Left kidney (tissue), 2 donors: ENCODE data around the gene MB21D2. TPM values are rescaled to one million over a fixed set of nuclear protein-coding genes. Genes with fewer than 3 reads are reported as not detected.
"Not testable (repeated sequence)": the region's sequence is repeated elsewhere in the genome, so short reads cannot be mapped to it uniquely, and the experiment has no call there.

Source experiments
- DNase-seq: peaks from one replicate; pipeline ENCODE4 v3.0.0-alpha.2; 2013
- polyA plus RNA-seq: library from polyadenylated mRNA; unstranded; fragments of 120-200 nt; gene quantifications from one replicate; pipeline ENCODE4 v1.2.1, GENCODE V29; 2013; ENCODE audit not compliant: insufficient read length

Gene MB21D2
- polyA plus RNA-seq, 1 donor: 16.0 TPM

DNA sequence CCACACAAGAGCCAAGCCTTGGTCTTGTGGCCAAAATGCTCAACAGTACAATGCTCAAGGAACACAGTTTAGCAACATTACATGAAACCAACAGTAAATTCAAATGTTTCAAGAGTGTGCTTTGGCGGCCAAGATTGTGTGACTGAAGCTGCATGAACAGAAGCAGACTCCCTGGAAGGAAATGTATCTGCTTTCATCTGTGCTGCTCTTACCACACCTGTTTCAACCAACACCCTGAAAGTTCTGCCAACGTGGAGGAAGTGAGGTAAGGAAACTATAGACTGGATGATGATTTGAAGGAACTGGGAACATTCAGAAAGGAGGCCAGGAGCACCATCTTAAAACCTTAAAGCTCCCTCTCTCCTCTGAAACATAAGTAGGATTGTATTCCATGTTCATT lies 55.7 kb downstream of the MB21D2 start:
- no peak for DNase-seq

DNA sequence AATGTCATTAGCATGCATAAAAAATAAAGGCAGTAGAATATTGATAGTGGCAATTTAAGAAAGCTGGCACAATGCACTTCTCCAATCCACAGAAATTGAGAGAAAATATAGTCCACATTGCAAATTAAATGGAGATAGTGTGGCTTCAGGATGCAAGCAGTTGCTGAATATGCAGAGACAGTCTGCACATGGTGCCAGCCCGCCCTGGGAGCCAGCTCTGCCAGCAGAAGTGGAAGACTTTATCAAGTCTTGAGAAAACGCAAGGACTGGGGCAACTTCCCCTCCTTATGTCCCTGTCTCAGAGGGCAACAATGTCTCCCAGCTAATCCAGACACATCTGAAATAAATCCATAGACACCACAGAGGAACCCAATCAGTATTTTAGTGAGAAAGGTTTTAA lies 57.2 kb downstream of the MB21D2 start:
- no peak for DNase-seq

DNA sequence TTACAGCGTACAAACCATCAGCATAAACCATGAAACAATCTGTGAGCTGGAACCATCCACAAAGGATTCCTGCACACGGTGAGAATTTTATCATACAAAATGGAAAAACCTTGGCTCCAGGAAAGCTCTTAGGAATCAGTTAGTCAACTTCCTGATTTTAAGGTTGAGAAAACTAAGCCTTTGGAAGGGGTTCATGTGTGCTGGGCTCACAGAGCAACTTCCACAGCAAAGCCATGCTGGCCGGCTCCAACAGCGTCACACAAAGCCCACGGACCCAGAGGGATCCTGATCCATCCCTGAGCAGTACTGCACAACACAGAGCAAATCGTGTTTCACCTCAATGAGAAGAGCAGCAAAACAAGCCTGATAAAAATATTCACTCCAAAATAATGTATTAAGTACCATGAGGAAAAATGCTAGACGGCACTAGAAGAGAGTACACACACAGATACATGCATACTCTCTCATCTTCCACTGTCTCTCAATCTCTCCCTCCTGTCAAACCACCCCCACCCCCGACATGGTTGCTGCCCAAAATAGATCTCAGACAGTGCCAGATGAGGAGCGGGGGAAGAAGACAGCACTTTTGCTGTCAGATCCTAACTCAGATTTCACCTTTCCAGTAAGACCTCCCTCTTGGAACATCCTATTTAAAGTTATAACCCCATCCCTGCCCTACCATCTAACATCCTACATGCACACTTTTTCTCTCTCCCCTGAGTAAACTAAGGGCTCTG lies 58.6 kb downstream of the MB21D2 start:
- DNase-seq: no peak

DNA sequence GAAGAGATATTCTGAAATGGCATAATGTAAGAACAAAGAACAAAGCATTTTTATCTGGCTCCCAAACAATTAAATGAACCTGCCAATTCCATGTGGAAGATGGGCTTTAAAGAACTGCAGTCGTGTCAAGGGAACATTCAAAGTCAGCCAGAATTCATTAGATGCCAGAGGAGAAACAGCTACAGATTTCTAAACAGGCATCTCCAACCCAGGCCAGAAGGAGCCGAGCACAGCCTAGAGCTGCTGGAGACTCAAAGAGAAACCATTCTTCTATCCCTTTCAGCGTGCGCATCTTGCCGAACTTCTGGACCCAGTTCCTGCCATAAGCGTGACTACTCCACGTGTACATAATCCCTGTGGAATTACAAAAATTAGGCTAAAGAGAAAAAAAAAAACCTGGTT lies 60.4 kb downstream of the MB21D2 start:
- no peak for DNase-seq

DNA sequence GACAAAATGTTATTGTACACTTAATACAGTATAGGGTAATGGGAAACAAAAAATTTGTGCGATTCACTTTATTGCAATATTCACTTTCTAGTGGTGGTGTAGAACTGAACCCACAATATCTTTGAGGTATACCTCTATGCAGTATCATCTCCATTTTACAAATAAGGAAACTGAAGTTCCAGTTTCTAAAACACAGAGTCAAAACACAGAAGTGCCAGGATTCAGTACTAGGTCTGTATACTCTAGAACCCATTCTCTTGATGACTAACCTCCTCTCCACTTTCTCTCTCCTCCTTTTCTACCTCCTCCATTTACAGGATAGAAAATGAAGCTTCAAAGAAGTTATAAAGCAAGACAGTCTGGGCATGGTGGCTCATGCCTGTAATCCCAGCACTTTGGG lies 62.2 kb downstream of the MB21D2 start:
- DNase-seq: no peak

DNA sequence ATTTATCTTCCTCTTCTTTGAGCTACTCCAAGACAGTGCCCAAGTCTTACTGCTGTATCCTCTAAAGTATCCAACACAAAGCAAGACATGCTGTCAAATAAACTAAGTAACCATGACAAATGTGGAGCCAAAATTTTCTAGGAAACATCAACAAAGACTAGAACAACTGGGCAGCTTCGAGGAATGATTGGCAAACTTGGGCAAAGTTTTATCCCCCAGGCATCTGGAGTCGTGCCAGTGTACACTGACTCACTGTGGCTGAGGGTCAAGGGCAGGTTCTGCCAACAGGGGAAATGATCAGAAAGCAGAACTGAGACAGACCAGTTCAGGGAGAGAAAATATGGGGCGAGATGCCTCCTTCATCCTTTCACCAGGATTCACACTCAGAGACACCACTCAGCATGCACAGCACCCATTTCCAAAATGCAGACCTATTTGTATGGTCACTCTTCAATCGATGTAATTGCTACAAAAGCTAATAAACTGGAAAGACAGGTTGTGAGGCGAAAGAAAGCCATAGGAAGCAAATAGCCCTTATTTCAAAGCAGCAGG lies 65.8 kb downstream of the MB21D2 start:
- peak; percentile 27 for DNase-seq

DNA sequence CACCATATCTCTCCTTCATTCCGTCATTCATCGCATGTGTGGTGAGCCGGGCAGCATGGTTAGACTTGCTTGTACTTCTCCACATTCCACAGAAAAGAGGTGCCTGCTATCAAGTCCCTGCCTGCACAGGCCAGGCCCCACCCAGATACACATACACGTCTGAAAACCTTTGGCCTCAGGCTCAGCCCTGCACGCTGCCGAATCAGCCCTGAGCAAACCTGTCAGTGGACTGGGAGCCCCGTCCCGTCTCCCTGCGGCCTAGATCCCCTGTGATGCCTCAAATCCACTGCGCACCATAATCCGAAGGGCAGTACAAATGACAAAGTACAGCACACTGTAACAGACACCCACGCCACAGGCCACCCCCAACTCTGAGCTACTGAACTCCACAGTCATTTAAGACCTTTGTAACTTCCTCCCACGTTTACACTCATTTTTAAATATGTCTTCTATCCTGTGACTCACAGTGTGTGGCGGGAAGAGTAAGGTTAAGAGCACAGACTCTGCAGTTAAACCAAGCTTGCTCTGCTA lies 67.1 kb downstream of the MB21D2 start:
- DNase-seq: peak; percentile 38

DNA sequence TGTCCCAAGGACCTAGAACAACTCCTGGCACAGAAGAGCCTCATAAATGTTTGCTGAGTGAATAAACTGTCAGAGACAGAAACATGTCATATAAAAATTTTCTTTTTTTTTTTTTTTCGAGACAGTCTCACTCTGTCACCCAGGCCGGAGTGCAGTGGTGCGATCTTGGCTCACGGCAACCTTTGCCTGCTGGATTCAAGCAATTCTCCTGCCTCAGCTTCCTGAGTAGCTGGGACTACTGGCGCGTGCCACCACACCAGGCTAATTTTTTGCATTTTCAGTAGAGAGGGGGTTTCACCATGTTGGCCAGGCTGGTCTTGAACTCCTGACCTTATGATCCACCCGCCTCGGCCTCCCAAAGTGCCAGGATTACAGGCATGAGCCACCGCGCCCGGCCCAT lies 67.8 kb downstream of the MB21D2 start:
- not testable (repeated sequence) for DNase-seq

DNA sequence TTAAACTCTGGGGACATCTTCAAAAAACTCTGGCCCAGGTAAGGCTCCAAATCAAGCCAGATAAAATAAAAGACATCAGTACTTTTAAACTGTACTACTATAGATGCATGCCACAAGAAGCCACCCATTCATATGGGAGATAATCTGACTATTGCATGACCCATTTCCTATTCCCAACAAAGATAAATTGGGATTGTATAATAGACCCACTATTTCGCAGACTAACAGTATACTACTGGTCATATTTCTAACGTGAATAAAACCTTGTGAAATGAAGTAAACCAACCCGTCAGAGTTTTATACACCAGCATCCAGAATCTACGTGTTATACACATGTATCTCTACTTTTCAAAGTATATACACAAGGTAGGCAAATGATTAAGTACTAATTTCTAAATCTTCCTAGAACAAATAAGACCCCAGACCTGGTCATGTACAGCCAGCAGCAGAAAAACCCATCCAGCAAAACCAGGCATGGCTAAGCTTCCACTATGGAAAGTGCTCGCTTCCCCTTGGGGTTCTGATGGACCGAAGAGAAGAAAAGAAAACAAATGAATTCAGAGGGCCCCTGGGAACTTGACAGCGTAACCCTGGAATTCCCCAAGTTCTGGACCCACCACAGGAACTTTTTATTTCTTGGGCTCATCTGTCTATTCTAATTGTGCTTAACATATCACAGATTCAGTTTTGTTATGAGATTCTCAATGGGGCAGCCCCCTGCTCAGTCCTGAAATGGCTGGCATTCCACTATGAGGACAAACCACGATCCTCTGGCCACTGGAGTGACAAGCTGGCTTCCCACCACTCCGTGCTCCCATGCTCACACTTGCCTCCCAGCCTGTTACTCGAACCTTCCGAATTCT lies 69.1 kb downstream of the MB21D2 start:
- DNase-seq: no peak

DNA sequence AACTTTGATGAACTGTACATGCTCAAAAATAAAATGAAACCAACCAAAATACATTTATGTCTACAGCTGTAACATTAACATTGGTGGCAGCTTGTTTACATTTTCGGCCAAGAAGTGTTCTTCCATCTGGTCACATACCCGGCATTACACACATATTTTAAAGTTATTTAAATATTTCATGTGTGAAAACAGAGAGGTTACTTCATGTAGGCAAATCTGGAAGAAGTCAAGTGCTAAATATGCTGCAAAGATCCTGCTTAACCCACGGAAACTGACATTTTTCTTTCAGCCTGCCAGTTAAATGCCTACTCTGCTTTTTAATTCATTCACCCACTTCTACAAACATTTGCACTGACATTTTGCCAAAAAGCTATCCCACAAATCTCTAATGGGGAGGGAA lies 69.7 kb downstream of the MB21D2 start:
- DNase-seq: no peak

DNA sequence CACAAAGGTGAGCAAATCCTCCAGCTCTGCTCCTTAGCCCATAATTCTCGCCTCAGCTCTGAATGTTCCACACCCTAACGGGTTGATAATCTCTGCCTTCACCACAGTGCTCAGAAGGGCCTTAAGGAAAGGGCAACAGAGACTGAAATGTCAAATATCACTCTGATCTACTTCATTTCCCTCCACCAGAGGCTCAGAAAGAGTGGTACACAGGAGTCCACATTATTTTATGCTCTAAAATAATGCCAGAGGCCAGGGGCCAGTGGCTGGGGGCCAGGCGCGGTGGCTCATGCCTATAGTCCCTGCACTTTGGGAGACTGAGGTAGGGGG lies 72.2 kb downstream of the MB21D2 start:
- no peak for DNase-seq

DNA sequence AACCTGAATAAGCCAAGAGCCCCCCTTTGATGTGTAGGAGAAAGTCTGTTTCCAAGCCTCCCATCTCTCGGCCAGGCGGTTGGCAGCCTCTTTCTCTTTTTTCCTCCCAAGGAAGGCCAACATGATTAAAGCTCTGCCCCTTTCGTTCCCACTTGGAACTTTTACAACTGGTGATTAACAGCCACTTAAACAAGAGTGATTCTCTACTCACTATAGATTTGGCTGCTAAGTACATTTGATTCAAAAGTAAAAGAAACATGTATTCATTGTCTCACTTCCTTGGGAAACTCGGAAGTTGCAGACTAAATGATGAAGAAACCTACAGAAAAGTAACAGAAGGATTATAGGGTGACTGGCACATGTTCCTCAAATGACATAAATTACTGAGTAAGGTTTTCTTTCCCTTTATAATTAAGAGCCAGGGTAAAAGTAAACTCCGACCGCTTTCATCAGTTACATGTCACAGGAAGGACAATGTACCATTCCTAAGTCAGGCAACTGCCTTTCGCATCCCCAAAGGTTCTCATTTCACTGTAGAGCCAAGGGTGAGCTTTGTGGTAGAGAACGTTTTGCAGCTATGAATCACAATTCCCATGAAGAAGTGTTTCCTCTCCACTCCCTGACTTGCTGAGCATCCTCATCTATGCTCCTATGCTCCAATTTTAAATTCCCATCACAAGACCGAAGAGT lies 72.7 kb downstream of the MB21D2 start:
- no peak for DNase-seq

DNA sequence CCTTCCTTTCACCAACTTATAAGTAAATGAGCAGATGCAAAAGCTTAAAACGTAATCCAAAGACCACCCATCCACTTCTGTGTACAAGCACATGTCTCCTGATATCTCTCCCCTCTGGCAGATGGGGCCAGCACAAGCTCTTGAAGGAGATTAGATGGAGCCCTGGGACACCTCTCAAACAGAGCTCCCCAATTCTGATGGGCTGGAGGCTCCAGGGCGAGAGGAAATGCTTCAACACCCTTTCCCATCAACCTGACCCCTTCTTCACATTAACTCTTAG lies 73.2 kb downstream of the MB21D2 start:
- DNase-seq: no peak

DNA sequence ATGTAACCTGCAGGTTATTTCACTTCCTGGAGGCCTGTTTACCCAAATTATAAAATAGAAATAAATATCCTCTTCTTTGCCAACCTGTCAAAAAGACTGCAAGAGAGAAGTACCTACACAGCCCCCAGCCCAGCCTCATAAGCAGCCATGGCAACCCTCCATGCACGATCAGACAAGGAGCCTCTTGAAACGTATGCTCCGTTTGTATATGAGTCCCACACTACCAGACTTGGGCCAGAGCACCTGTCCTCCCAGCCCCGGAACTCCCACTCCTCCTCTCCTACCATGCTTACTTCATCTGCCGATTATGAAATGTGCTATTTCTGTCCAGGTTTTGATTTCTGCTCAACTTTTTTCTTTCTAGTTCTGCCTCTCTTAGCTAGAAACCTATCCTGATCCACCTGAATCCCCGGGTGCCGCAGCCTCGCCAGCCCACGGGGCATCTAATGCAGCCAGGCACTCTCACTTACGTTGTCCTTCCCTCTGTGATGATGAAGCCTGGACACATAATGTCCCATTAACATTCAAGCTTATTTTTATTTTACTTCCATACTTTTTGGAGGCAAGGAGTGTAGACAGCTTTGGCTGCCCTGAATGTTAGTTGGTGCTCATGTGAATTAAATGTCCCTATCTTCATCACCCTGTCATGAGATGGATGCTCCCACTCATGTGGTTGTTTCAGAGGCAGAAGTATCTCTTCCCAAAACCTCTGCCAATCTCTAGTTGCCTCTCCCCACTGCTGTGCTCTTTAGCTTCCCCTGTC lies 73.8 kb downstream of the MB21D2 start:
- DNase-seq: no peak

DNA sequence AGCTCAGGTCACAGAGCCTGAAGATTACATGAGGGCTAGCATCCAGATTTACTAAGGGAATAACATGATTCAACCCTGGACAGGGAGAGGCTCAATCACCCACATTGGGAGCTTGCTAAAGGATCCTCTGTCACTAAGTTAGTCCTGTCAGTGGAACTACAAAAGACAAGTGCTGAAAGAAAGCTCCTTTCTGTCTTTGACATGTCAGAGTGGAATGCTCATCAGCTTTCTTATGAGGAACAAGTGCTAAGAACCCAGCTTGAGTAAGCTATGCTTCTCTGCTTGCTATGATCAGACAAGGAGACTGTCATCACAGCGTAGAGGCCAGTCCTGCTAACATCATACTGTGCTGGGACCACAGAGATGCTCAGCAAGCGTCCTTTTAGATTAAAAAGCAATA lies 74.5 kb downstream of the MB21D2 start:
- no peak for DNase-seq

DNA sequence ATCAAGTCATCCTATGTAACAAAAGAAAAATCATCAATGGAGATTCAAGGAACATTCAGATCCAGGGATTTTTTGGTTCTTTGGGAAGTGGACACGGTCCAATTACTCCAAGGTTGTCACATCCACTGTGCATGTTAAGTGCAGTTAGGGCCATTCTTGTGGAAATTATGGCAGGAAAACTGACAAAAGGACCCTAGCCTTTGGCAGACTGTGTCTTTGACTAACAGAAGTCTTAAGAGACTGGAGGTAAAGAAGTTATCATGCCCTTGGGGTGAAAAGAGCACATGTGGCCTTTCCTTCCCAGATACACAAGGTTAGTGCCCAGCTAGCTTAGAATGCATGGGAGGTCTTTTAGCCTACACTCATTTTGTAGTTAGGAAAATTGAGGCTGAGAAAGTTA lies 74.9 kb downstream of the MB21D2 start:
- DNase-seq: no peak

DNA sequence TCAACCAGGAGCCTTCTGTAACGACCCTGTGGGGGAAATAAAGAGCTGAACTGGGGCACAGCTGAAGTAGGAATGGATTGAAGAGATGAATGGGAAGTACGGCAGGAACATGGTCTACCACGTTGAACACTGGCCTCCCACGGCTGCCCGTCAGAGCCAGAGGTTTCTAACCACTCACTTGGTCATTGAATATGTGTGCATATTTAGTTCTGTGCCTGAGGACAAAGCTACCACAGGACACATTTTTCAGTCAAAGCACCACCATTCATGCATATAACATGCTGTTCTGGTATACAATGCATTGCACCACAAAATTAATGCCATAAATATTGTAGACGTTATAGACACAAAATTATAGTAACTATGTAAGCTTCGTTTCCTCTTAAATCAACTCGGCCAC lies 75.5 kb downstream of the MB21D2 start:
- DNase-seq: no peak

DNA sequence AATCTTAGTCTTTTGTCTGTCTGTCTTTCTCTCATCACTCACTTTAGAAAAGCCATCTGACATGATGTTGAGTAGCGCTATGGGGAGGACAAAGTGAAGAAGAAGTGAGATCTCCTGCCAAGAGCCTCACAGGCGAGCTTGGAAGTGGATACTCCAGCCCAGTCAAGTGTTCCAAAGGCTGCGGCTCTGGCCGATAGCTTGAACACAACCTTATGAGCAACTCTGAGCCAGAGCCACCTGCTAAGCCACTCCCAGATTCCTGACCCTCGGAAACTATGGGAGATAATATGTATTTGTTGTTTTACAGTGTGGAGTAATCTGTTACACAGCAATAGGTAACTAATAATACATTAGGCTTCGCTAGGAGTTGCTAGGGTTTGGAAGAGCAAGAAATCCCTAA lies 76.2 kb downstream of the MB21D2 start:
- no peak for DNase-seq

DNA sequence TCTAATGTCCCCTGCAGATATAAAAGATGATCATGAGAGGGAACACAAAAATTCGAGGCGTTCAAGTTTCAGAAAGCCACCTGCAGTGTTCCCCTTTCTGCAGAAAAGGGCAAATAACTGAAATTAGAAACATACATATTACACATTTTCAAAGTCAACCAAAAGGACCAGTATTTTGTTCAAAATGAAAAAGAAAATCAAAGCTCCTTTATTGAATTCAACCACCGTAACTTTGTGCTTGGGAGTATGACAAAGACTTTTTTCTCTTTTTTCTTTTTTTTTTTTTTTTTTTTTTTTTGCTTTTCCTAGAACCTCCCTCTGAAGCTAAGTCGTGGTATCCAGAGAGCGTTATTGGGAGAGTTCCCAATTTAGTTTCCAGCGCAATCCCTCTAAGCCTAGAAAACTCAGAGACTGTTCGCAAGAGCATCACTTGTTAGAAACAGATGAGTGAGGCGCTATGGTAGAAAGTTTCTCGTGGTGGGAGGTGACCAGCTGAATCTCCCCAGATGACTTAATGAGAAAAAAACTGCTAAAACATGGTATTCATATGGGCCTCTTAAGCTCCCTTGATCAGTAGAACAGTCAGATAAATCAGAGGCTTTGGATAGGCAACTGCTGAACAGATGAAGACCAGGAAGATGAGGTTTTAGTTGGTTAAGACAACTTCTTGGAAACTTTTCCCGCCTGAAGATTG lies 77.4 kb downstream of the MB21D2 start:
- no peak for DNase-seq

DNA sequence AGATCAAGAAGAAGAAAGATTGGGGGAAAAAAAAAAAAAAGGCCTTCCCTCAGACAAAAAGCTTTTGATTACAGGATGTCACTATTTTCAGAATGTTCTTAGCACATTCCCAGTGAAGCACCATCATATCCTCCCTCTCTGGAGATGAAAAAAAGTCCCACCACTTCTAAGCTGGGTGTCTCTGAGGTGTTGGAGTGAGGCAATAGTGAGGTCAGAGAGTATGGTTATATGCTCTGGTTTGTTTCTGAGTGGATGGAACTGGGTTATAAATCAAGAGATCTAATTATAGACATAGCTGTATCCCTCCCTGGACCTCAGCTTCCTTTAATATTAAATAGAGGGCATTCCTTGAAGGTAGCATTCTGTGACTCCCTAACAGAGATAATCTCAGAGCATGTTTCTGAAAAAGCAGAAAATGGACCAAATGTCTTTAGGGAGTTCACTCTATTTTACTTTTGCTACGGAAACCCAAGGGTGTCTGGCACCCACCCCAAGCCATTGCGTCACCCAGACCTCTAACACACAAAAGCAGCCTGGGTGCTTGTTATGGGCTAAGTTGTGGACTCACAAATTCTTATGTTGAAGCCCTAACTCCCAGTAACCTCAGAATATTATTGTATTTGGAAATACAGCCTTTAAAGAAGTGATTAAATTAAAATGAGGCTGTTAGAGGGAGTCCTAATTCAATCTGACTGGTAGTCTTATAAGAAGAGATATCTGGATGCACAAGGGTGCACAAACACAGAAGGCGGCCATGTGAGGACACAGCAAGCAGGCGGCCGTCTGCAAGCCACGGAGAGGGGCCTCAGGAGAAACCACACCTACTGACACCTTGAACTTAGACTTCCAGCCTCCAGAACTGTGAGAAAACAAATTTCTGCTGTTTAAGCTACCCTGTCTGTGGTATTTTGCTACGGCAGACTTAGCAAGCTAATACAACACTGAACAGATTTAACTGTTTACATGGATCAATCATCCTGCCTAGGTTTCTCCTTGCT lies 81.5 kb downstream of the MB21D2 start:
- peak; percentile 25 for DNase-seq
